MG63 (cell line): ENCODE results near the gene NHLRC1. TPM values are rescaled to one million over a fixed set of nuclear protein-coding genes. Genes with fewer than 3 reads are reported as not detected.
"Not testable (repeated sequence)": the region's sequence is repeated elsewhere in the genome, so short reads cannot be mapped to it uniquely, and the experiment has no call there.

ENCODE experiments used
- DNase-seq: peaks from one replicate; pipeline ENCODE4 v3.0.0-alpha.2; 2020
- H3K27me3 ChIP-seq: fragments of 250-450 bp; sonication (Bioruptor Pico); 2 replicates; pipeline ENCODE4 v1.5.1; 2020; ENCODE audit warnings: mild to moderate bottlenecking, moderate library complexity
- H3K36me3 ChIP-seq: fragments of 250-450 bp; sonication (Bioruptor Pico); 2 replicates; pipeline ENCODE4 v1.5.1; 2020; ENCODE audit warnings: mild to moderate bottlenecking, moderate library complexity
- H3K4me3 ChIP-seq: fragments of 250-450 bp; sonication (Bioruptor Pico); 2 replicates; pipeline ENCODE4 v1.5.1; 2020; ENCODE audit warnings: mild to moderate bottlenecking, moderate library complexity
- H3K9me3 ChIP-seq: fragments of 250-450 bp; sonication (Bioruptor Pico); 2 replicates; pipeline ENCODE4 v1.5.1; 2020; ENCODE audit warnings: mild to moderate bottlenecking, moderate library complexity
- total RNA-seq: library from RNA; depleted of rRNA; stranded (reverse); fragments of >200 nt; shearing (Covaris generic); gene quantifications from 2 replicates; pipeline ENCODE4 v1.2.3, GENCODE V29; 2014; ENCODE audit warnings: low replicate concordance; rRNA removed

Gene NHLRC1
- total RNA-seq, result 0.49 TPM in 1 of 2 replicates, not detected in the other

DNA sequence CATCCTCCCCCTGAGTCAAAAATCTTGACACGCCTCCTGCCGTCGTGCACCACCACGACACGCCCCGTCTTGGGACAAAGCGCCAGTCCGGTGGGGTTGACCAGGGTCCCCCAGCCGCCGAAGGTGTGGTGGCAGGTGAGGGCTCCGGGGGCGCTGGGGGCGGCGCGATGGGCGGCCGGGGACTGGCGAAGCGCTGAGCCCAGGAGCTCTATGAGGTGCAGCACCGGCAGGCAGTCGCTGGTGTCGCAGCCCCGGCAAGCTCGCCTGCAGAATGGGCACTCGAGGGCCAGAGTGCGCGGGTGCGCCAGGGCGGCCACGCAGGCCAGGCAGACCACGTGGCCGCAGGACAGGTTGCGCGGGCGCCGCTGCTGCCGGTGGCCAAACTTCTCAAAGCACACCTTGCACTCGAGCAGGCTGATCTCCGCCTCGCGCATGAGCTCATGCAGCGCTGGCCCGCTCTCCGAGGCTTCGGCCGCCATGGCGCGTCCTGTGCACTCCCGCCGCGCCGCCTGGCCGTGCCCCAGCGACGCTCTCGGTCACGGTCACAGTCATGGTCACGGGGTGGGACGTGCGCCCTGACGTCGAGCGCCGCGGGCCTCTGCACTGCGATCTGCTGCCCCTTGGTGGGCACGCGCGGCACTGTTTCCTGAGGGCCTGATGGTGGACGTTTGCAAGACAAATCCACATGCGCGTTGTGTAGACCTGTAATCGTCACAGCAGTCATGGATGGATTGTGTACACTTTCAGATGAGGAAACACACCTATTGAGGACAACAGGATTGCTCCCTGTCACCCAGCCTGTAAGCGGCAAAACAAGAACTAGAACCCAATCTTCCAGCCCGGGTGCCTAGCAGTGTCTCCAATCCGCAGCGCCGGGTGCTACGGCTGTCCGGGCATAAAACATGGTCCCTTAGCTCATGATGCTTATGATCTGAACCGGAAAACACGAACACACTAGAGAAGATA, at the start of gene NHLRC1:
Gene NHLRC1 (minus strand): TSS at position 550 of the 966 bp plus-strand sequence. CDS start 71 bp downstream, at position 479.
- peak within 1 kb of the TSS; percentile 49 for H3K4me3 ChIP-seq
- H3K27me3 ChIP-seq, result no peaks in the 10 kb centered on the region
- DNase-seq, result peak; percentile 83
- H3K36me3 ChIP-seq, result no peaks in the 10 kb centered on the region
- no peaks in the 10 kb centered on the region for H3K9me3 ChIP-seq

DNA sequence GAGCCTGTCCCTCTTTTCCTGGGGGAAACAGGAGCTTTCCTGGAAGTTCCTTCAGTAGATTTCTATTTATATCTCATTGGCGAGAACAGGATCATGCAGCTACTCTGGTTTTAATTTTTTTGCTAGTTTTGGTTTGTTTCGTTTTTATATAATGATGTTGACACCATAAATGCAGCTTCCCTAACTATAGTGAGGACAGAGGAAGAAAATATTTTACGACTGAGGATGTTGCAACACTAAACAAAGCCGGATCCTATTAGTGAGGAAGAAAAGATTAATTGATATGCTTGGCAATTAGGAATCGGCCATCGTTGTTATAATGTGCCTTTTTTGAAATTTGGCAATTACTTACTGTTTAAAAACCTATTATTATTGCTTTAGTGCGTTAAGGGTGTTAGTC, 49.4 kb upstream of the NHLRC1 start:
- no peaks in the 10 kb centered on the region; the same call in 1 of the 2 replicates for H3K36me3 ChIP-seq
- no peaks in the 10 kb centered on the region for H3K9me3 ChIP-seq
- no peak for DNase-seq
- no peaks in the 10 kb centered on the region for H3K27me3 ChIP-seq
- no peak overlapping the region for H3K4me3 ChIP-seq

- Histone ChIP-seq H3K27me3 (no peaks in the 10 kb centered on the region), H3K4me3 (no peak overlapping the region), H3K36me3 (no peaks in the 10 kb centered on the region; the same call in 1 of the 2 replicates), H3K9me3 (no peaks in the 10 kb centered on the region)
- DNase-seq, result no peak
Measured at GRCh38 chr6:18168264-18168663, 45.8 kb upstream of the NHLRC1 start.

GRCh38 chr6:18166312-18167036, 44.0 kb upstream of the NHLRC1 start:
- no peak for DNase-seq
- no peak overlapping the region for H3K4me3 ChIP-seq

GRCh38 chr6:18165751-18166150, 43.3 kb upstream of the NHLRC1 start:
- Histone ChIP-seq H3K36me3 (no peaks in the 10 kb centered on the region), H3K27me3 (no peaks in the 10 kb centered on the region), H3K4me3 (no peak overlapping the region), H3K9me3 (no peaks in the 10 kb centered on the region)
- DNase-seq, result no peak

More at GRCh38 chr6:18166312-18167036, 44.0 kb upstream of the NHLRC1 start:
- H3K27me3 ChIP-seq, result no peaks in the 10 kb centered on the region
- H3K36me3 ChIP-seq, result no peaks in the 10 kb centered on the region
- H3K9me3 ChIP-seq, result no peaks in the 10 kb centered on the region

DNA sequence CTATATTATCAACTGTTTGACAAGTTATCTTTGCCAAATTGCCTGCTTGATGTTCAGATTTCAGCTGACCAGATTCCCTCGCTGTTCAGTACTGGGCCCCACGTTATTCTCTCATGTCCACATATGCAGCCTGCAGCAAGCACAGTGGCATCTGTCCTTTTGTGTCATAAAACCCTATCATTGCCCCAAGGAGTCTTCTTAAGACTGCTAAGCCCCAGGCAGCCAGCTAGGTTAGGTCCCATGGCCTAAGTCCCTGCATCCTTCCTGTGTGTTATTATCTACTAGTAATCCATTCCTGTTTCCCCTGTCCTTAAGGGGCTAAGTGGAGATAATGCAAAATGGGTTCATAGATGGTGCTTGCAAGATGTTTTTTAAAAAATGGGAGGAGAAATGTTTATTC, 39.9 kb upstream of the NHLRC1 start:
- Histone ChIP-seq H3K27me3 (no peaks in the 10 kb centered on the region), H3K9me3 (no peaks in the 10 kb centered on the region), H3K36me3 (no peaks in the 10 kb centered on the region), H3K4me3 (no peak overlapping the region)
- DNase-seq, result no peak

GRCh38 chr6:18161431-18161830, 39.0 kb upstream of the NHLRC1 start:
- Histone ChIP-seq H3K9me3 (no peaks in the 10 kb centered on the region), H3K36me3 (no peaks in the 10 kb centered on the region), H3K27me3 (no peaks in the 10 kb centered on the region), H3K4me3 (no peak overlapping the region)
- DNase-seq, result no peak

DNA sequence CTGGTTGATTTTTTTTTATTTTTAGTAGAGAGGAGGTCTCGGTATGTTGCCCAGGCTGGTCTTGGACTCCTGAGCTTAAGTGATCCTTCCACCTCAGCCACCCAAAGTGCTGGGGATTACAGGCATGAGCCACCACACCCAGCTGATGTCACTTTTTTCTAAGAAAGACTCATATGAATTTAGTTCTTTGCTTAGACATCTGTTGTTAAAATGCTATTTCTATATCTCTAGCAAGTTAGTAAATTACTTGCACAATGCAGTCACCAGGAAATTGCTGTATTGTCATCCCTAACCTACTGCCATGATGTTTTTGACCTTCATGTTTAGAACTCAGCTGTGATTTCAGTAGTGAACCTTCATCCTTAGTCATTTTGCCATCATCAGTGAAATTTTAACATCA, 38.4 kb upstream of the NHLRC1 start:
- Histone ChIP-seq H3K27me3 (no peaks in the 10 kb centered on the region), H3K4me3 (no peak overlapping the region), H3K9me3 (no peaks in the 10 kb centered on the region), H3K36me3 (no peaks in the 10 kb centered on the region)
- no peak for DNase-seq

DNA sequence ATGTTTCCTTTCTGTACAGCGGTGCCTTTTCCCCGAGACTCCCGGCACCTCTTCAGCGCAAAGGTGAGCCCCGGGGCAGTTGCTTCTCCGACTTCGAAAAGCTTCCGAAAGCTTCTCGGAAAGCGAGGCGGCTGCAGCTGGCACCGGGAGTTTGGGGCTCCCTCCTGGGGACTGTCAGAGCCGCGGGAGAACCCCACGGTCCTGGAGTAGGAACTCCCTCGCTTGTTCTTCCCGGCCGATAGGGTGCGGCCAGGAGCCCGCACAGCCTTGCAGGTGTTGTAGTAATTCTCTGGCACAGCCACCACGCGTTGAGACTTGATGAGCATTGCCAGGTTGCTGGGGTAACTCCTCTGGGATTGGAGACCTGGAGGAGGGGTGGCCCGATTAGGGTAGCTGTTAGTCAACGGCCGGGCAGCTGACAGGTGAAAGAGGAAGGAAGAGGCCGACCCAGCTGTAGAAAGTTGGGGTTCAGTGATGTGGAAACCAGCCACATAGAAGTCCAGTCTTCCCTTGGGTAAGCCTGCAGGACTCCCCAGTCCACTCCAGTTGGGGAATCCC, 33.5 kb upstream of the NHLRC1 start:
- no peaks in the 10 kb centered on the region for H3K9me3 ChIP-seq
- no peaks in the 10 kb centered on the region for H3K36me3 ChIP-seq
- peak; percentile 35 for DNase-seq
- H3K4me3 ChIP-seq, result peak overlapping the region; percentile 79
- H3K27me3 ChIP-seq, result no peaks in the 10 kb centered on the region

DNA sequence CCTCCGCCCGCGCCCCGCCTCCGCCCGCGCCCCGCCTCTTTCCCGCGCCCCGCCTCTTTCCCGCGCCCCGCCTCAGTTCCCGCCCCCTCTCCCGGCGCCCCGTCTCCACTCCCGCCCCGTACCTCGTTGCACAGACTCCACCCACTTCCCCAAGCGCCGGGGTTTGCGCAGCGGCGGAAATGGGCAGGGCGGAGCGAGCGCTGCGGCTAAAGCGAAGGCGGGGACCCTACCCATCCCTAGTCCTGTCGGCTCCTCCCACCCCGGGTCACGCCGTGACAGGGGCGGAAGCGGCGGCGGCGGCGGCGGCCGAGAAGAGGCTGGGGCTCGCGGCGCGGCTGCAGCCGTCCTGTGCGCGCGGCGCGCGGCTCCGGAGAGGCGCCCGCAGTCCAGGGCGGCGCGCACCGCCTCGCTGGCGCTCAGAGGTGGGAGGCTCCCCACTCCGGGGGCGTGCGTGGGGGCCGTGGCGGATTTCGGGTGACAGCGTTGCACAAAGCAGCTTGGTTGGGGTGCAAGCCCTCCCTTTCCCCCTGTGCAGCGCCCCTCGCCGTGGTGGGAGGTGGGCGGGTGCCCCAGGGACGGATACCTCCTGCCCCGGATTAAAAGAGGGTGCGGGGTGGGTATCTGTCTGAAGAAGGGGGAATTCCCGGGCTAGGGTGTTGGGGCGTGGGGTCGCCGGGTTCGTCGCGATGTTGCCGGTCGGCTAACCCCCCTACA, 32.8 kb upstream of the NHLRC1 start, which contains the start of gene KDM1B:
Gene KDM1B (plus strand): TSS at position 273 of the 714 bp plus-strand sequence. CDS start 4,474 bp downstream, outside the sequence.
- Histone ChIP-seq H3K9me3 (no peaks in the 10 kb centered on the region), H3K4me3 (peak within 1 kb of the TSS; percentile 79), H3K27me3 (no peaks in the 10 kb centered on the region), H3K36me3 (no peaks in the 10 kb centered on the region)
- peak; percentile 94 for DNase-seq

DNA sequence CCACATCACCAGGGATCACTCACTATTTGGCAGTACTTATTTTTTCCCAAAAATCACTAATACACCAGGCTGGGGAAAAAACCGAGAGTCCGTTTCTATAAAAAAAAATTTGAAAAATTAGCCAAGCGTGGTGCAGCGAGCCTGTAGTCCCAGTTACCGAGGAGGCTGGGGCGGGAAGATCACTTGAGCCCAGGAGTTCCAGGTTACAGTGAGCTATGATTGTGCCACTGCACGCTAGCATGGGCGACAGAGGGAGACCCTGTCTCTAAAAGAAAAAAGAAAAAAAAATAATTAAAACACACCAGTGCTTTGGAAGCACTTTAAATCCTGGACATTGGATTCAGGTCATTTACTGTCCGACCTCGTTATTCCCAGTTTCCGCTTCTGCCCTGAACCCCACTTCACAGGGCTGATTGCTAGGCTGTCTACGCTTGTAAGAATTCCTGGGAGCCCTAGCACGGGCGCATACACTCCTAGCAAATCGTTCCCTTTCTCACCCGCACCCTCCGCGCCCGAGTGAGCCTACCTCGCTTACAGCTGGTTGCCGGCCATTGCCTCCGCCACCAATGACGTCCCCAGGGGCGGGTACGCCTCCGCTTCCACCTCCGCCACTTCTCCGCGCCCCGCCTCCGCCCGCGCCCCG, 32.2 kb upstream of the NHLRC1 start, which contains the start of gene TPMT:
Gene TPMT (minus strand): TSS at position 571 of the 643 bp plus-strand sequence. CDS start 5,950 bp downstream, outside the sequence.
- Histone ChIP-seq H3K27me3 (no peaks in the 10 kb centered on the region), H3K4me3 (peak within 1 kb of the TSS; percentile 79), H3K9me3 (no peaks in the 10 kb centered on the region), H3K36me3 (no peaks in the 10 kb centered on the region)
- peak; percentile 5 for DNase-seq

GRCh38 chr6:18153311-18153703, 30.8 kb upstream of the NHLRC1 start:
- Histone ChIP-seq H3K9me3 (no peaks in the 10 kb centered on the region), H3K36me3 (no peaks in the 10 kb centered on the region; the same call in 1 of the 2 replicates), H3K27me3 (no peaks in the 10 kb centered on the region), H3K4me3 (no peak overlapping the region)
- no peak for DNase-seq

- H3K27me3 ChIP-seq, result no peaks in the 10 kb centered on the region
- H3K36me3 ChIP-seq, result no peaks in the 10 kb centered on the region; the same call in 1 of the 2 replicates
- no peaks in the 10 kb centered on the region for H3K9me3 ChIP-seq
- H3K4me3 ChIP-seq, result no peak overlapping the region
- no peak for DNase-seq
Measured at GRCh38 chr6:18151801-18152200, 29.3 kb upstream of the NHLRC1 start.

DNA sequence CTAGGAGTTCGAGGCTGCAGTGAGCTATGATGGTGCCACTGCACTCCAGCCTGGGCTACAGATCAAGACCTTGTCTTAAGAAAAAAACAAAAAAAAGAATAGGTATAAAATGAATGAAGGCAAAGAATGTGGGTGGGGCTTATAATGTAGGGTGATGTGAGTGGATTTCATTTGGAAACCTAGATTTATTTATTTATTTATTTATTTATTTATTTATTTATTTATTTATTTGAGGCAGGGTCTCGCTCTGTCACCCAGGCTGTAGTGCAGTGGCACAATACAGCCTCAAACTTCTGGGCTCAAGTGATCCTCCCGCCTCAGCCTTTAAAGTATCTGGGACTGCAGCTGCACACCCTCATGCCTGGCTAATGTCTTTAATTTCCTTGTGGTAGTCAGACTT, 28.9 kb upstream of the NHLRC1 start:
- H3K27me3 ChIP-seq, H3K9me3 ChIP-seq, H3K4me3 ChIP-seq, H3K36me3 ChIP-seq, DNase-seq: not testable (repeated sequence)

- no peak overlapping the region for H3K4me3 ChIP-seq
- peak; percentile 36 for DNase-seq
- no peaks in the 10 kb centered on the region for H3K27me3 ChIP-seq
- H3K36me3 ChIP-seq, result peaks cover under 1% of the 10 kb centered on the region; the same call in 1 of the 2 replicates
- H3K9me3 ChIP-seq, result no peaks in the 10 kb centered on the region
Measured at GRCh38 chr6:18148304-18149025, 26.0 kb upstream of the NHLRC1 start.
